Astrocyte of the hippocampus (primary cell): Measurements from ENCODE around the gene BCAR1.
"Not testable (repeated sequence)": the region's sequence is repeated elsewhere in the genome, so short reads cannot be mapped to it uniquely, and the experiment has no call there.

Experiments used
- DNase-seq: peaks from one replicate; pipeline ENCODE4 v3.0.0; 2011; ENCODE audit warnings: low read depth, low spot score

Gene BCAR1

DNA sequence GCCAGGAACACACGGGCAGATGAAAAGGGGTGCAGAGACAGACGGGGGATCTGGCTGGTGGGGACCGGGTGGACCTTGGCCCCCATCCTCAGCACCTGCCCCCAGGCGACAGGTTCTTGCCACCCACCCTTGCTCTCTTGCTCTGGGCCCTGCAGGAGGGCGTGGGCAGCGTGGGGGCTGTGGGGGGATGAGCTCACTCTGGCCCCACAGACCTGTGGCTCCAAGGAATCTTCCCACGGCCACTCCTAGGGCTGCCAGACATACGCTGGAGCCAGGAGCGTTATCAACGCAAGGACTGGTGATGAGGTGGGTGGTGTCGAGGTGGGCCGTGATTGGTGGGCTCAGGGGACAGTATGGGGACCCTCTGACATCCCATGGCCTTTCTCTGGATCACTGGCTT is 26.3 kb downstream of the BCAR1 start:
- DNase-seq: peak; percentile 57

DNA sequence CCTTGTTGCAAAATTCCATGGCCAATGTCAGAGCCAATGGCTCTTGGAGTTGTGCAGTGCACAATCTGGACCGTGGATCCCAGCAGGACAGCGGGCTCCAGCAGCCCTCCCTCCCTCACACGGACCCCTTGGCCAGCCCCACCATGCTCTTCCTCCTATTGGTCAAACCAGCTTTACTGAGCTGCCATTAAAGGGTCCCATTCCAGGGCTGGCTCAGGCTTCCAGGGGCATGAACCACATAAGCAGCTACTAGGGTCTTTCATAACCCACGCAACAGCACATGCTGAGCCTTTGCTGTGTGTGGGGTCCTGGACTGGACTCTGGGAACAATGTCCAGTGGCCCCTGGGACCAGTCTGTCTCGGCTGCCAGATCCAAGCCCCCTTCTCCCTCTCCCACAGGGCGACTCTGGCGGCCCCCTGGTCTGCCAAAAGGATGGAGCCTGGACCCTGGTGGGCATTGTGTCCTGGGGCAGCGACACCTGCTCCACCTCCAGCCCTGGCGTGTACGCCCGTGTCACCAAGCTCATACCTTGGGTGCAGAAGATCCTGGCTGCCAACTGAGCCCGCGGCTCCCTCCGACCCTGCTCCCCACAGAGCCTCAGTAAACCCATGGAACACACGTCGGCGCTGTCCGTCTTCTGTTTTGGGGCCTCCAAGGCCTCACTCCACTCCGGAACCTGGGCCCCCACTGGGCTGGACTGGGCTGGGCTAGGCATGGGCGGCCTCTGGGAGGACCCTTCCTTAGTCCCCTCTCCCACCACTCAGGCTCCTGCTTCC is 26.9 kb downstream of the BCAR1 start:
- DNase-seq: peak; percentile 19

DNA sequence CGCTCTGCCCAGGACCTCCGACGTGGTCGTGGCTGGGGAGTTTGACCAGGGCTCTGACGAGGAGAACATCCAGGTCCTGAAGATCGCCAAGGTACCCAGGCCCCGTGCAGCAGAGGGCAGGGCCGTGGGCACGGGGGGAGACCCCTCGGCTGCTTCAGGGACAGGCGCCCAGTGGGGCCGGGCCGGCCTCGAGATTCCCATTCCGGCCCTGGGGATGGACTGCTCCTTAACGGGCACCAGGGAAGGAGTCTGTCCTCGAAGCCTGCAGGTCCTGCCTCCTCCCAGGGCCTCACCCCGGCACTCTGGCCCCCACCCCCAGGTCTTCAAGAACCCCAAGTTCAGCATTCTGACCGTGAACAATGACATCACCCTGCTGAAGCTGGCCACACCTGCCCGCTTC is 28.3 kb downstream of the BCAR1 start:
- not testable (repeated sequence) for DNase-seq

DNA sequence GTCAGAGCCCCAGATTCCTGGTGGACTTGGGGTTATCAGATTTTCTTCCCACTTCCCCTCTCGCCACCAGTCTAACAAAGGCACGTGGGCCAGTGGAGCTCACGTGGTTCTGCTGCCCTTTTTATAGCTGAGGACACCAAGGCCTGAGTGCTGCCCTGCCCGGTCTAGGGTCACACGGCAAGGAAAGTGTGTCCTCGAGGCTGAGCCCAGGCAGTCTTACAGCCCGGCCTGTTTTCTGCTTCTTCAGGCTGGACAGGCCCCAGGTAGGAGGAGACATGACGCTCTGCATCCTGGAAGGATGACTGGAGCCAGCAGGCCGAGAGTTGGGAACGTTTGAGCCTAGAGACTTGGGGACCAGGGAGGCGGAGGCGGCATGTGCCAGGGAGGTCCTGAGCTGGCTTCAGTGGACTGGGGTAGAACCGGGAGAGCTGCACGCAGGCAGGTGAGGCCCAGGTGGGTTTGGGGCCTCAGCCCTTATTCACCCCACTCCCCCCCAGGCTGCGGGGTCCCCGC is 29.1 kb downstream of the BCAR1 start:
- DNase-seq: no peak

DNA sequence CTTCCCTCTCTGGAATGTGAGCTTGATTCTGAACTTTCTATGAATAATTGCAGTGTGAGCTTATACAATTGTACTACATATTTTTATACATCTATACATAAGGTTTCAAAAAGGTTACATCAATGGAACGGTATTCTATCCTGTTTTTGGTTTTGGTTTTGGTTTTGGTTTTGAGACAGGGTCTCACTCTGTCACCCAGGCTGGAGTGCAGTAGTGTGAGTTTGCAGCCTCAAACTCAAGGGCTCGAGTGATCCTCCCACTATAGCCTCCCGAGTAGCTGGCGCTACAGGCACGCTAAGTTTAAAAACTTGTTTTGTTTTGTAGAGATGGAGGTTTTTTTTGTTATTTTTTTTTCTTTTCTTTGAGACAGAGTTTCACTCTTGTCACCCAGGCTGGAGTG is 31.6 kb downstream of the BCAR1 start:
- DNase-seq: no peak

DNA sequence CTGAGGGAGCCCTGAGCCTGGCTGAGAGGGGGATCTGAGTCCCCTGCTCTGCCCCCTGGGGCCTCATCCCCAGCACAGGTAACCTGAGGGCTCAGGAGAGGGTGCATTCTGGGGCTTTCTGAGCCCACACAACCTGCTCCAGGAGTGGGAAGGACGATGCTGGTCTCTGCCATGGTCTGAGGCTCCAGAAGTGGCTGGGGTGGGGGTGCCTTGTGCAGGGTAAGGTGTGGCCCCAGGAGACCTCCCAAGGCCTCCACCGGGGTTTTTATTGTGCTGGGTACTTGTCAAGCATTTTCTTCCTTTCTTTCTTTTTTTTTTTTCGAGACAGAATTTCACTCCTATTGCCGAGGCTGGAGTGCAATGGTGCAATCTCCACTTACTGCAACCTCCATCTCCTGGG is 32.3 kb downstream of the BCAR1 start:
- no peak for DNase-seq

DNA sequence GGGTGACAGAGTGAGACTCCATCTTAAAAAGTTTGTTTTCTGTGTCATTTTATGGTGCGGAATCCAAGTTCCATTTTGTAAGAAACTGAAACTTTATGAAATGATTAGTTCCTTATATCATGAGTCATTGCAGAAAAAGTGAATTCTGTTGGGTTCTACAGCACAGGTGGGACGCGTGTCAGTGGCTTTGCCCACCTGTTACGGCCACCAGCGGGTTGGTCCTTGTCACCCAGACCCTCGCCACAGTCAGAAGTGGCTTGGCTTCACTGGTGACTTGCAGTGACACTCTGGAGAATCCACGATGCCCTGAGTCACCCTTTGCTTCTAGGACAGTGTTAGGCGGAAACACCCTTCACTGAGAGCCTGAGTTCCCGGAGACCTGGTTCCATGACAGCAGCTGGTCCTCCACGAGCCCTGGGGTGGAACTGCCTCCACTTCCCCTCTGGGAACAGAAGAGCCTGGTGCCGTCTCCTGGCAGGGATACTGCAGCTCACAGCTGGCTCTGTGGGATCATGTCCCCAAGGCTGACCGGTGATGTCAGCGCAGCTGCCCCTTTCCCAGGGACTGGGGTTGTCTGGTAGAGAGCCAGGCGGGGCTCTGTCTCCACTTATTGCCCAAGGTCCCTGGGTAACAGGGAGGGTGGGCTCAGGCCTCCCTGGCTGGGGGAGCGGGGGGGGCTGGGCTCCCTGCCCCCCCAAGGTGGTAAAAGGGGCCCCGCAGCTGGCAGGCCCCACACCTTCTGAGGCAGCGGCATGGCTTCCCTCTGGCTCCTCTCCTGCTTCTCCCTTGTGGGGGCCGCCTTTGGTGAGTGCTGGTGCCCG is 33.0 kb downstream of the BCAR1 start, which contains the start of gene CTRB1:
Gene CTRB1, plus strand, starts transcription at position 733 of the 821 bp plus-strand sequence. Its CDS starts 20 bp downstream, at position 753.
- DNase-seq: no peak

DNA sequence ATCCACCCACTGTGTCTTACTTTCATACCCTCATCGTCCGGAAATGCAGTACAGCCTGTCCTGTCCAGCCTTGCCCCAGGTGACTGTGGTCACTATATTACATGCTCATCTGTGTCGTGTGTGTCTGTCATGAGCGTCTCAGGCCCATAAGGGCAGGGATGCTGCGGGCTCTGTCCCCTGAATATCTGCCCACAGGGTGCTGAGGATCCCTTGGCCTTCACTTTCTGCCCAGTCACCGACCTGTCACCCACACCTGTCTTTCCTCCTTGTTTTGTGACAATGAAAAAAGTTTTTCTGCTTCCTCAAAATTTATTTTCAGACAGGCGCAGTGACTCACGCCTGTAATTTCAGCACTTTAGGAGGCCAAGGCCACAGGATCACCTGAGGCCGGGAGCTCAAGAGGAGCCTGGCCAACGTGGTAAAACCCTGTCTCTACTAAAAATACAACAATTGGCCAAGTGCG is 34.0 kb downstream of the BCAR1 start:
- DNase-seq: no peak

DNA sequence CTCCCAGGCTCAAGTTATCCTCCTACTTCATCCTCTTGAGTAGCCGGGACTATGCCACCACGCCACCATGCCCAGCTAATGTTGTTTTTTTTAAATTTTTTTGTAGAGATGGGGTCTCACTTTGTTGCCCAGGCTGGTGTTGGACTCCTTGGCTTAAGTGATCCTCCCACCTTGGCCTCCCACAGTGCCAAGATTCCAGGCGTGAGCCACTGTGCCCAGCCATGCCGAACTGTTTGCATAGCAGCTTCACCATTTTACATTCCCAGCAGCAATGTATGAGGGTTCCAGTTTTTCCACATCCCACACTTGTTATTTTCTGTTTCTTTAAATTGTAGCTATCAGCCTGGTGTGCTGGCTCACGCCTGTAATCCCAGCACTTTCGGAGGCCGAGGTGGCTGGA is 34.8 kb downstream of the BCAR1 start:
- DNase-seq: no peak

DNA sequence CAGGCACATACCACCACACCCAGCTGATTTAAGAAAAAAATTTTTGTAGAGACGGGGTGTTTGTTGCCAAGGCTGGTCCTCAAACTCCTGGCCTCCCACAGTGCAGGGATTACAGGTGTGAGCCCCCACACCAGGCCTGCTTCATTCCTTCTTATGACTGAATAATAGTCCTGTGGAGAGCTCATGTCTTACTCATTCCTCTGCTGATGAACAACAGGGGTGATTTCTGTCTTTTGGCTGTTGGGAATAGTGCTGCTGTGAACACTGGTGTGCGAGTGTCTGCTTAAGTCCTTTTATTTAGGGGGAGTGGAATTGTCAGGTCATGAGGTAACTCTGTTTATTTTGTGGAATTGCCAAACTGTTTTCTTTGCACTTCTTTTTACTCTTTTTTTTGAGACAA is 35.3 kb downstream of the BCAR1 start:
- DNase-seq: peak; percentile 58

DNA sequence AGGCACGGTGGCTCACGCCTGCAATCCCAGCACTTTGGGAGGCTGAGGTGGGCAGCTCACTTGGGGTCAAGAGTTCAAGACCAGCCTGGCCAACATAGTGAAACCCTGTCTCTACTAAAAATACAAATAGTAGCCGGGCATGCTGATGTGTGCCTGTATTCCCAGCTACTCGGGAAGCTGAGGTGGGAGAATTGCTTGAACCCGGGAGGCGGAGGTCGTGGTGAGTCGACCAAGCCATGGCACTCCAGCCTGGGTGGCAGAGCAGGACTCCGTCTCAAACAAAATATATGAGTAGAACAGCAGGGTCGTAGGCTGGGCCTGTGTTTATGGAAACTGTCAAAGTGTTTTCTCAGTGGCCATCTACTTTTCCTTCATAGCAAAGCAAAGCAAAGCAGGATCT is 40.1 kb downstream of the BCAR1 start:
- not testable (repeated sequence) for DNase-seq

DNA sequence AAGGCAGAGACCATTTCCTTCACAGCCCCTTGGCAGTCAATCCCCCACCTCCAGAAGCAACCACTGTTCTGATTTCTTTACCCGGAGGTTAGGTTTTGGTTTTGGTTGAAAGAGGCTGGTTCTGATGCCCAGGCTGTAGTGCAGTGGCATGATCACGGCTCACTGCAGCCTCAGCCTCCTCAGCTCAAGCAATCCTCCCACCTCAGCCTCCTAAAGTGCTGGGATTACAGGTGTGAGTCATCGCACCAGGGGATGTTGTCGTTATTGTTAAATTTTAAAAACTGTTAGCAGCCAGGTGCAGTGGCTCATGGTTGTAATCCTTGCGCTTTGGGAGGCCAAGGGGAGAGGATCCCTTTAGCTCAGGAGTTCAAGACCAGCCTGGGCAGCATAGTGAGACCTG is 41.5 kb downstream of the BCAR1 start:
- no peak for DNase-seq

DNA sequence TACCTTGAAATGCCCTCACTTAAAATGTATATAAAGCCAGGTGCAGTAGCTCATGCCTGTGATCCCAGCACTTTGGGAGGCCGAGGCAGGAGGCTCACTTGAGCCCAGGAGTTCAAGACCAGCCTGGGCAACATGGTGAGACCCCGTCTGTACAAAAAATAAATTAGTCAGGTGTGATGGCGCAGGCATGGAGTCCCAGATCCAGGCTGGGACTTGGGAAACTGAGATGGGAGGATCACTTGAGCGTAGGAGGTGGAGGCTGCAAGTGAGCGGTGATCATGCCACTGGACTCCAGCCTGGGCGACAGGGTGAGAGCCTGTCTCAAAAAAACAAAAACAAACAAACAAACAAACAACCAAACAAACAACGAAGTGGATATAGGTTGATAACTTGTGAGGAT is 41.9 kb downstream of the BCAR1 start:
- not testable (repeated sequence) for DNase-seq

DNA sequence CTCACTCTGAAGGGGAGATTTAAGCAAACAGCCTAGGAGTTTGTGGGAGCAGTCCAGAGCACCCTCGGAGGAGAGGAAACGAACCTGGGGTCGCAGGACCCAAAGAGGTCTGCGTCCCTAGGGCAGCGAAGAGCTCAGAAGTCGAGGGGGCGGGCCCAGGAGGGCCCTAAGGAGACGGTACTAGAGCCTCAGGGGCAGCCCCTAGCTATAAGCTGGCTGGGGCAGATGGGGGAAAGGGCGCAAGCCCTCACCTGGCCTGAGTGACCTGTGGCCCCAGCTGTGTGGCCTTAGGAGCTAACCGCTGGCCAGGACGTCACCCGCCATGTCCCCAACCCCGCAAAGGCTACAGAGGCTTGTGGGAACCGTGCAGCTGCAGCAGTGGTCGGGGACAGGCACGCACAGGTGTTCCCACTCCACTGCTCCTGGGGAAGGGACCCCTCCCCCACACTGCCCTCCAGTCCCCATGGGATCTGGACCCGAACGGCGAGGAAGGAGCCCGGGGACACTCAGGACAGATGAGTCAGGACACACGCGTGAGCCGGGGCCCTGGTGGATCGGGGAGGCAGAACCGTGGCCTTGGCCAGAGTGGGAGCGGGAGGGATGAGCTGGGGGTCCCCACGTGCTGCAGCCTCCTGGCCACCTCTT is 42.4 kb downstream of the BCAR1 start:
- DNase-seq: no peak

DNA sequence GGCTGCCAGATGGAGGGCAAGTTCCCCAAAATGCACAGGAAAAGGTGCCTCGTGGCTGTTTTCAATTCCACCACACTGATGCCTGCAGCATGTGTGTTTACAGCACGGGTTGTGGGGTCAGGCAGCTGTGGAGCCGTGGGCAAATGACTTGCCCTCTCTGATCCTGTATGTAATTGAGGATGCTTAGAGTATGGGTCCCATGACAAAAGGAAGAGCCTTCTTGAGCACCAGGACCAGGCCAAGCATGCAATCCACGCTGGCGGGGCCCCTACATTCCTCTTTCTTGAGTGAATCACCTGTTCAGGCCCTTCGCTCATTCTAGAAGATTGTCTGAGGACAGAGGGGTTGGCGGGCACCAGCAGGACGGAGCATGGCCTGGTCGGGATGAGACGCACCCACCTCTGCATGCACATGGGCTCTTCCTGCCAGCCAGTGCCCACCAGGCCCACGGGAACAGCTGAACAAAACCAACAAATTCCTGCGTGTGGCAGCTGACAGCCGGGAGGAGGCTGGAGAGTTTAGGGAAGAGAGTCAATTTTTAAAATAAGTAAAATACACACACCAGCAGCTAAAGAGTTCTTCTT is 43.1 kb downstream of the BCAR1 start:
- no peak for DNase-seq

DNA sequence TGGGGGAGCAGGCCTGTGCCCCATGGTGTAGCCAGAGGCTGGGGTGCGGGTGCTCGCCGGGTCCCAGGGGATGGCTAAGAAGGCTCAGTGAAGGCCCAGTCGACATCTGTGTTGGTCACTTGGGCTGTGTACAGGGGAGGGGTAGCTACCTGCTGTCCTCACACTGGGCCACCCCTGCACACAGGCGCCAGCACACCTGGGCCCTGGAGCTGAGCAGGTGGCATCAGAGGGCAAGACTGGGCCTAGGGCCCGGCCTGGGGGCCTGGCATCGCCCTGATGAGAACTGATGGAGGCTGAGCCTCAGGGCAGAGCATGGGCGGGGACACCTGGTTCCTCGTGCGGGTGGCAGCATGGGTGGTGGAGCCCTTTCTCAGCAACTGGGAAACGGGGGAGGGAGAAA is 43.6 kb downstream of the BCAR1 start:
- no peak for DNase-seq

DNA sequence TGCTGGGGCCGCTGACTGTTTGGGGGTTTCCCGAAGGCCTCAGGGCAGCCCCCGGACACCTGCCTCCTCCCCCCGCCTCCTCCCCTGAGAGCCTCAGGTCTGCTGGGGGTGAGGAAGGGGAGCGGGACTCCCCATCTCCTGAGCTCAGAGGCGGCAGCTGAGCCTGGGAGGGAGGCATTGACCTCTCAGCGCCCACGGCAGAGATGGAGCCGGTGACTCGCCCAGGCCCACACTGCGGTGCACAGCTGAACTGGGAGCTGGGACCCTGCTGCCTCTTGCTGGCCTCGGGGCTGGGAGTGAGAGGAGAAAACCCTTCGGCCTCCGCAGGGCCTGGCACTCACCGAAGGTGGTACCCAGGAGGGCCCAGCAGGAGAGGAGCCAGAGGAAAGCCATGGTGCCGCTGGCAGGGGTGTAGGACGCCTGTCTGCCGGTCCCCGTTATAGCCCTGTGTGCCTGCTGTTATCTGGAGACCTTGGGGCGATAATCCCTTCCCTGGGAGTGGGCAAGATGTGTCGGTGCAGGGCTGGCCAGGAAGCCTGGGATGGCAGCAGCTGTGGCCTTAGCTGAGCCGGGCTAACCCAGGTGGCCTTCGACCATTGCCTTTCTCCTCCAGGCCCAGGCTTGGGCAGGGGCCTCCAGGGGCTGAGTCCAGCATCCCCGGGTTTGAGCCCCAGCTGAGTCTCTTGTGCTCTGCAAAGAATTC is 44.5 kb downstream of the BCAR1 start, which contains the start of gene CTRB2:
Gene CTRB2, minus strand, starts transcription at position 413 of the 703 bp plus-strand sequence. Its CDS starts 20 bp downstream, at position 393.
- DNase-seq: no peak

DNA sequence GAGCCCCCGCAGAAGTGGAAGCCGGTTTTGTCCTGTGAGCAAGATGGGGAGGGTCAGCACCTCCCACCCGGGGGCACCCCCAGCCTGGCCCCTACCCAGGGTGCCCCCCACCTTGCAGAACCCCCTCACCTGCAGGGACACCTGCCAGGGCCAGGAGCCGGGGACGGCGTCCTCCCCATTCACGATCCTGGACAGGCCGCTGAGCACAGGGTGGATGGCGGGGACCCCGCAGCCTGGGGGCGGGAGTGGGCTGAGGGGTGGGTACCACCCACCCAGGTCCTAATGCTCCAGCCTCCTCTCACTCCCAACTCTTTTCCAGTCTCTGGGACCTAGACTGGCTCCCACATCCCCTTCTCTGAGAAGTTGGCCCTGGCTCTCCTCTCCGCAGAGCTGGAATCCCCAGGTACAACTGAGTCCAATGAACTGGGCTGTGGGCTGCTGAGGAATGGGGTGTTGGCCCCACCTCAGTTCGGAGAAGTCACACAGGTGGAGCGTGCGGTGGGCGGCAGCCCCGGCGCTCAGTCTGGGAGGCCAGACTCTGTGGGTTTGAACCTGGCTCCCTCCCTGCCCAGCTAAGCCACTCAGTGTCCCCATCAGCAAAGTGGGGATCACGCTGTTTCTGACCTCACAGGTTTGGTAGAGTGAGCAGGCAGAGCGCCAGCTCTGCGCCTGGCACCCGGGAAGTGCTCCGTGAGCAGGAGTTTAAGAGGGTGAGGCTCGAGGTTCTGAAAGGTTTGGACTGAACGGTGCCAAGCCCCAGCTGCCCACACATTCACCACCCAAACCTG is 45.3 kb downstream of the BCAR1 start:
- DNase-seq: not testable (repeated sequence)

DNA sequence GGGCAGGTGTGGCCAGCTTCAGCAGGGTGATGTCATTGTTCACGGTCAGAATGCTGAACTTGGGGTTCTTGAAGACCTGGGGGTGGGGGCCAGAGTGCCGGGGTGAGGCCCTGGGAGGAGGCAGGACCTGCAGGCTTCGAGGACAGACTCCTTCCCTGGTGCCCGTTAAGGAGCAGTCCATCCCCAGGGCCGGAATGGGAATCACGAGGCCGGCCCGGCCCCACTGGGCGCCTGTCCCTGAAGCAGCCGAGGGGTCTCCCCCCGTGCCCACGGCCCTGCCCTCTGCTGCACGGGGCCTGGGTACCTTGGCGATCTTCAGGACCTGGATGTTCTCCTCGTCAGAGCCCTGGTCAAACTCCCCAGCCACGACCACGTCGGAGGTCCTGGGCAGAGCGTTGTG is 46.0 kb downstream of the BCAR1 start:
- not testable (repeated sequence) for DNase-seq

DNA sequence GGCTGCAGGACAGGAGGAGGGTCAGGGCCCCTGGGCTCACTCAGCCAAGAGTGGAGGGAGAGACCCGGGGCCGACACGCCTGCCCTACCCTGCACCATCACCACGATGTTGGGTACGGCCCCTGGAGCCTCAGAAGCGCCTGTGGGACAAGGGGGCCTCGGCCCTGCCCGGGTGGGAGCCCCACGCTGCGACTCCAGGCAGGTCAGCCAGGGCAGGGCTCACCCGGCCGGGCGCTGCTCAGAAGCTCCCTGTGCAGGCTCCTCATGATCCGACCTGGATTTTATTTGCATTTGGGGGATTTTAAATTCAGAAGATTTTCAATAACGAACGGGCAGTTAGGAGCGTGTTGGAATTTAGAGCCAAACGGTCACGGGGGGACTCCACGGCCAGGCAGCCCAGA is 46.5 kb downstream of the BCAR1 start:
- not testable (repeated sequence) for DNase-seq
